MM.1S (cell line): Measurements from ENCODE around the gene MYH3.

Experiments used
- CTCF ChIP-seq: fragments of 300-600 bp; sonication (generic); IDR thresholded peaks from 2 replicates; pipeline ENCODE4 v1.5.1; 2016; ENCODE audit warnings: antibody characterized with exemption, low read length, mixed read lengths
- EZH2 ChIP-seq: fragments of 300-600 bp; sonication (generic); optimal IDR thresholded peaks from 2 replicates; pipeline ENCODE3; 2017; ENCODE audit warnings: low read depth, mild to moderate bottlenecking, antibody characterized with exemption, low read length, mixed read lengths
- EZH2phosphoT487 ChIP-seq: fragments of 300-600 bp; sonication (generic); IDR thresholded peaks from 2 replicates; pipeline ENCODE4 v1.6.1; 2018; ENCODE audit warnings: antibody characterized with exemption, low read length

GRCh38 chr17:10612957-10613744 is 44.0 kb downstream of the MYH3 start:
- TF ChIP-seq CTCF = no peak
- TF ChIP-seq EZH2phosphoT487 = no peak
- TF ChIP-seq EZH2 = no peak
